ENCODE data around the gene IZUMO3.
"Not testable (repeated sequence)": the region's sequence is repeated elsewhere in the genome, so short reads cannot be mapped to it uniquely, and the experiment has no call there.

IZUMO3 gene

GRCh38 chr9:24545847-24546522 lies at the start of gene IZUMO3:
Gene IZUMO3, minus strand, starts transcription at chr9:24545897. Its CDS starts 248 bp downstream, at chr9:24545649.
- no peak for DNase-seq

GRCh38 chr9:24594234-24594850 lies 48.6 kb upstream of the IZUMO3 start:
- no peak for DNase-seq

- no peak for DNase-seq
These were observed 44.7 kb upstream of the IZUMO3 start for GRCh38 chr9:24590432-24590831.

GRCh38 chr9:24587883-24588282 lies 42.2 kb upstream of the IZUMO3 start:
- no peak for DNase-seq

- no peak for DNase-seq
These were observed 36.7 kb upstream of the IZUMO3 start for GRCh38 chr9:24582146-24583126.

- DNase-seq: not testable (repeated sequence)
These were observed 34.3 kb upstream of the IZUMO3 start for GRCh38 chr9:24580005-24580404.

GRCh38 chr9:24572406-24572805 lies 26.7 kb upstream of the IZUMO3 start:
- DNase-seq: no peak

- DNase-seq: no peak
These were observed 16.3 kb upstream of the IZUMO3 start for GRCh38 chr9:24561957-24562356.

- DNase-seq: no peak
These were observed 7.5 kb upstream of the IZUMO3 start for GRCh38 chr9:24553183-24553552.

GRCh38 chr9:24552526-24553182 lies 7.0 kb upstream of the IZUMO3 start:
- no peak for DNase-seq

- no peak for DNase-seq
These were observed 412 bp downstream of the IZUMO3 start for GRCh38 chr9:24545285-24545684.

- no peak for DNase-seq
These were observed 27.2 kb downstream of the IZUMO3 start for GRCh38 chr9:24518545-24518944.

- DNase-seq: no peak
These were observed 29.2 kb downstream of the IZUMO3 start for GRCh38 chr9:24516463-24516862.

- DNase-seq: no peak
These were observed 35.8 kb downstream of the IZUMO3 start for GRCh38 chr9:24509850-24510249.

- DNase-seq: no peak
These were observed 41.2 kb downstream of the IZUMO3 start for GRCh38 chr9:24504521-24504920.

- no peak for DNase-seq
These were observed 43.3 kb downstream of the IZUMO3 start for GRCh38 chr9:24502206-24502937.

GRCh38 chr9:24500761-24501160 lies 44.9 kb downstream of the IZUMO3 start:
- no peak for DNase-seq

GRCh38 chr9:24498632-24499031 lies 47.1 kb downstream of the IZUMO3 start:
- no peak for DNase-seq

- DNase-seq: no peak
These were observed 48.0 kb downstream of the IZUMO3 start for GRCh38 chr9:24497671-24498070.
